Nephron progenitor cell (in vitro differentiated cells): ENCODE results near the gene HSDL2.

Source experiments
- DNase-seq: peaks from one replicate; pipeline ENCODE4 v3.0.0; 2021
- H3K27ac Mint-ChIP-seq: 2 replicates; pipeline ENCODE4 v1.8.0; 2021; ENCODE audit warnings: mild to moderate bottlenecking, moderate library complexity, mixed read lengths
- H3K27me3 Mint-ChIP-seq: 2 replicates; pipeline ENCODE4 v1.8.0; 2021; ENCODE audit warnings: mild to moderate bottlenecking, low read depth, mixed read lengths; ENCODE audit not compliant: poor library complexity
- H3K36me3 Mint-ChIP-seq: 2 replicates; pipeline ENCODE4 v1.8.0; 2021; ENCODE audit warnings: low read depth, mixed read lengths
- H3K4me1 Mint-ChIP-seq: 2 replicates; pipeline ENCODE4 v1.8.0; 2021; ENCODE audit warnings: mixed read lengths
- H3K4me3 Mint-ChIP-seq: 2 replicates; pipeline ENCODE4 v1.8.0; 2021; ENCODE audit warnings: mild to moderate bottlenecking, moderate library complexity, mixed read lengths
- H3K9me3 Mint-ChIP-seq: 2 replicates; pipeline ENCODE4 v1.8.0; 2021; ENCODE audit warnings: mild to moderate bottlenecking, moderate library complexity, mixed read lengths
- CTCF ChIP-seq: fragments of 200-600 bp; sonication (generic); IDR thresholded peaks from 2 replicates; pipeline ENCODE4 v1.5.0; 2021; ENCODE audit warnings: antibody characterized with exemption

Gene HSDL2

GRCh38 chr9:112422417-112423148 is 42.7 kb downstream of the HSDL2 start:
- no peak overlapping the region for H3K4me3 Mint-ChIP-seq
- peaks cover 9% of the 10 kb centered on the region for H3K36me3 Mint-ChIP-seq
- H3K4me1 Mint-ChIP-seq = no peaks in the 10 kb centered on the region
- DNase-seq = no peak
- TF ChIP-seq CTCF = no peak
- no peak overlapping the region for H3K27ac Mint-ChIP-seq
- no peaks in the 10 kb centered on the region for H3K9me3 Mint-ChIP-seq
- H3K27me3 Mint-ChIP-seq = no peaks in the 10 kb centered on the region

- Mint-ChIP-seq H3K27me3 (no peaks in the 10 kb centered on the region), H3K4me1 (no peaks in the 10 kb centered on the region), H3K4me3 (no peak overlapping the region), H3K27ac (no peak overlapping the region), H3K9me3 (no peaks in the 10 kb centered on the region), H3K36me3 (peaks cover 43% of the 10 kb centered on the region)
- DNase-seq = no peak
- TF ChIP-seq CTCF = no peak
Measured at GRCh38 chr9:112430006-112430522, 50.2 kb downstream of the HSDL2 start.

- Mint-ChIP-seq H3K27ac (peak overlapping the region; percentile 40), H3K4me3 (no peak overlapping the region), H3K36me3 (peaks cover 36% of the 10 kb centered on the region), H3K9me3 (no peaks in the 10 kb centered on the region), H3K4me1 (no peaks in the 10 kb centered on the region), H3K27me3 (no peaks in the 10 kb centered on the region)
- no peak for DNase-seq
- TF ChIP-seq CTCF = no peak
Measured at GRCh38 chr9:112433499-112434392, 53.8 kb downstream of the HSDL2 start.

GRCh38 chr9:112434487-112434886 is 54.6 kb downstream of the HSDL2 start:
- H3K36me3 Mint-ChIP-seq = peaks cover 29% of the 10 kb centered on the region
- no peak for DNase-seq
- H3K27ac Mint-ChIP-seq = no peak overlapping the region
- no peak overlapping the region for H3K4me3 Mint-ChIP-seq
- TF ChIP-seq CTCF = no peak
- no peaks in the 10 kb centered on the region for H3K4me1 Mint-ChIP-seq
- no peaks in the 10 kb centered on the region for H3K27me3 Mint-ChIP-seq
- no peaks in the 10 kb centered on the region for H3K9me3 Mint-ChIP-seq

GRCh38 chr9:112437406-112437805 is 57.5 kb downstream of the HSDL2 start:
- H3K27me3 Mint-ChIP-seq = no peaks in the 10 kb centered on the region
- H3K4me1 Mint-ChIP-seq = no peaks in the 10 kb centered on the region
- no peaks in the 10 kb centered on the region for H3K9me3 Mint-ChIP-seq
- H3K27ac Mint-ChIP-seq = no peak overlapping the region
- TF ChIP-seq CTCF = no peak
- no peak overlapping the region for H3K4me3 Mint-ChIP-seq
- H3K36me3 Mint-ChIP-seq = peaks cover 24% of the 10 kb centered on the region
- no peak for DNase-seq
